Natural killer cell (primary cell): ENCODE measurements around the gene COMMD7. TPM values are rescaled to one million over a fixed set of nuclear protein-coding genes. Genes with fewer than 3 reads are reported as not detected.

Source experiments
- ATAC-seq, 3 donors: fragments of 150-1000 bp in 2 of 3; fragments of 200-7000 bp in 1 of 3; cut with Tn5 transposase; 1 replicate in 1 of 3; 2 replicates in 2 of 3; pipeline ENCODE4 v1.10.0; 2021; ENCODE audit warnings: mild to moderate bottlenecking in 2 of 3, moderate library complexity in 2 of 3
- DNase-seq, 2 donors: peaks; one replicate each; pipeline versions ENCODE4 v3.0.0 to v3.0.0-alpha.2; 2013 to 2021; ENCODE audit warnings: mixed read lengths in 1 of 2
- H3K27ac ChIP-seq: one replicate; pipeline ENCODE4 v1.5.1; 2013; ENCODE audit warnings: mild to moderate bottlenecking, low read length
- H3K27me3 ChIP-seq: one replicate; pipeline ENCODE4 v1.6.1; 2013; ENCODE audit warnings: low read length; ENCODE audit not compliant: control insufficient read depth, insufficient read depth
- H3K36me3 ChIP-seq: one replicate; pipeline ENCODE4 v1.6.1; 2013; ENCODE audit warnings: low read length; ENCODE audit not compliant: control insufficient read depth, insufficient read depth
- H3K4me1 ChIP-seq: one replicate; pipeline ENCODE4 v1.6.1; 2013; ENCODE audit warnings: low read length; ENCODE audit not compliant: control insufficient read depth, insufficient read depth
- H3K4me3 ChIP-seq: one replicate; pipeline ENCODE4 v1.5.1; 2013; ENCODE audit warnings: low read length
- H3K9me3 ChIP-seq: one replicate; pipeline ENCODE4 v1.6.1; 2013; ENCODE audit warnings: low read length; ENCODE audit not compliant: control insufficient read depth, insufficient read depth
- H3K27ac Mint-ChIP-seq, 2 donors: one replicate each; pipeline ENCODE4 v1.8.0; 2022; ENCODE audit warnings: mild to moderate bottlenecking in 2 of 2, mixed read lengths in 2 of 2, moderate library complexity in 1 of 2
- H3K27me3 Mint-ChIP-seq, 2 donors: one replicate each; pipeline ENCODE4 v1.8.0; 2022; ENCODE audit warnings: low read depth in 2 of 2, mixed read lengths in 2 of 2
- H3K36me3 Mint-ChIP-seq: one replicate; pipeline ENCODE4 v1.8.0; 2022; ENCODE audit warnings: mixed read lengths
- H3K4me1 Mint-ChIP-seq, 2 donors: one replicate each; pipeline ENCODE4 v1.8.0; 2022; ENCODE audit warnings: mixed read lengths in 2 of 2
- H3K4me3 Mint-ChIP-seq: one replicate; pipeline ENCODE4 v1.8.0; 2022; ENCODE audit warnings: mild to moderate bottlenecking, moderate library complexity, mixed read lengths
- H3K9me3 Mint-ChIP-seq, 2 donors: one replicate each; pipeline ENCODE4 v1.8.0; 2022; ENCODE audit warnings: mixed read lengths in 2 of 2
- WGBS: methylation state at CpG from one replicate; pipeline ENCODE4 v1.1.7; 2013; ENCODE audit warnings: missing lambda C conversion rate; ENCODE audit not compliant: insufficient coverage; 5-methylcytosine and 5-hydroxymethylcytosine counted together
- intact Hi-C: fragments of 100-400 bp; cut with micrococcal nuclease; formaldehyde crosslinking; loops from one replicate; pipeline ENCODE4 v1.14.2; 2022
- total RNA-seq, 4 donors: library from RNA; stranded (reverse); fragments of 120-200 nt in 1 of 4; gene quantifications; one replicate each; pipeline versions ENCODE4 v1.2.3 to v1.2.4, GENCODE V29; 2013 to 2022
- TF ChIP-seq, protein P1 (sequence below): fragments of 200-600 bp; IDR thresholded peaks from one replicate; pipeline ENCODE4 v1.8.0; 2022; ENCODE audit warnings: antibody characterized with exemption

Gene COMMD7
- total RNA-seq, 3 donors from 2014 or later (not counting 1 experiment from before 2014, with no cell fraction given) = 56.7 to 72.1 (median 68.1) TPM

DNA sequence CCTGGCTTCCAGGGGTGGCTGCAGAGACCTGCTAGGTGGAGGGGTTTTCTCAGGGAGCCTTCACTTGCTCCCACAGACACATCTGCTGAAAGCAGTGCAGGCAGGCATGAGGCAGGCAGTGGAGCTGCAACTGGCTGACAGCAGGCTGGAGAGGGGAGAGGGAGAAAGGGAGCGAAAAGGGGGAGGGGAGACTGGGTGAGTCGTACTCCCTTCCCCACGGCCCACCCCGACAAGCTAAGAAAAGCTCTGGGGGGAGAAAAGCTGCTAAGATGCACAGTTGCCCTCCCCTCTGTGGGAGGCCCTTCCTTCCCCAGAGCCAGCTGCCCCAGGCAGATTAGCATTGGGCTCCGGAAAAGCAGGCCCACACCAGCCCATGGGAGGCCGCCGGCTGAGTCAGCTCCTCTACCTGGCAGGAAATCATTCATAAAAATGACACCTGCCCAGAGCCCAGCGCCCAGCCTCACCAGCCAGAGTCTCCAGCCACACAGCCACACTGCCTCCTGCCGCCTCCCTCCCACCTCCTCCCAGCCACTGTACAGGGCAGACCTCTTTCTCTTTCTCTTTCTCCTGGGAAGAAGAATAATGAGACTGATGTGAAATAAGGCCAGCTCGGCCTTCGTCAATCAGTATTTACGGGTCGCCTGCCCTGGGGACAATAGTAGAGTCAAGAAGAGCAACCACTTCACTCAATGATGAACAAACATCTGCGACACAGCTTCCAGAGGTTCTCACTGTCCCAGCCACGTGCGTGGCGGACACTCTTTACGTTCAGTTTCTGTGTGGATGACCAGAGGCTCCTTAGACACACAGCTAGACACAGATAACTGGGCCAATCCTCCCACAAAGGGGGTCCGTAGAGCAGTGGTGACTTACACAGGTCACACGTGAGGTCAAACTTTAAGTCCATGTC, 61.8 kb downstream of the COMMD7 start:
- WGBS = 30% methylated on average over 20 of the region's 20 CpGs
- intact Hi-C loops = no loop called here
- DNase-seq = peak in 1 of 2 donors; percentile 21
- TF ChIP-seq, protein P1, sequence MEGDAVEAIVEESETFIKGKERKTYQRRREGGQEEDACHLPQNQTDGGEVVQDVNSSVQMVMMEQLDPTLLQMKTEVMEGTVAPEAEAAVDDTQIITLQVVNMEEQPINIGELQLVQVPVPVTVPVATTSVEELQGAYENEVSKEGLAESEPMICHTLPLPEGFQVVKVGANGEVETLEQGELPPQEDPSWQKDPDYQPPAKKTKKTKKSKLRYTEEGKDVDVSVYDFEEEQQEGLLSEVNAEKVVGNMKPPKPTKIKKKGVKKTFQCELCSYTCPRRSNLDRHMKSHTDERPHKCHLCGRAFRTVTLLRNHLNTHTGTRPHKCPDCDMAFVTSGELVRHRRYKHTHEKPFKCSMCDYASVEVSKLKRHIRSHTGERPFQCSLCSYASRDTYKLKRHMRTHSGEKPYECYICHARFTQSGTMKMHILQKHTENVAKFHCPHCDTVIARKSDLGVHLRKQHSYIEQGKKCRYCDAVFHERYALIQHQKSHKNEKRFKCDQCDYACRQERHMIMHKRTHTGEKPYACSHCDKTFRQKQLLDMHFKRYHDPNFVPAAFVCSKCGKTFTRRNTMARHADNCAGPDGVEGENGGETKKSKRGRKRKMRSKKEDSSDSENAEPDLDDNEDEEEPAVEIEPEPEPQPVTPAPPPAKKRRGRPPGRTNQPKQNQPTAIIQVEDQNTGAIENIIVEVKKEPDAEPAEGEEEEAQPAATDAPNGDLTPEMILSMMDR = no peak
- Histone ChIP-seq H3K36me3 (no peaks in the 10 kb centered on the region), H3K27ac (no peak overlapping the region), H3K4me3 (no peak overlapping the region), H3K9me3 (no peaks in the 10 kb centered on the region), H3K4me1 (peaks cover 20% of the 10 kb centered on the region), H3K27me3 (no peaks in the 10 kb centered on the region)
- H3K27me3 Mint-ChIP-seq = no peaks in the 10 kb centered on the region
- H3K27ac Mint-ChIP-seq = peak overlapping the region; percentile 54 to 75
- H3K9me3 Mint-ChIP-seq = no peaks in the 10 kb centered on the region
- peaks cover 15 to 19% of the 10 kb centered on the region in 2 donors for H3K4me1 Mint-ChIP-seq
- peak; percentile 52 to 86 (median 81) for ATAC-seq
- H3K4me3 Mint-ChIP-seq = peak overlapping the region; percentile 53
- no peaks in the 10 kb centered on the region for H3K36me3 Mint-ChIP-seq

DNA sequence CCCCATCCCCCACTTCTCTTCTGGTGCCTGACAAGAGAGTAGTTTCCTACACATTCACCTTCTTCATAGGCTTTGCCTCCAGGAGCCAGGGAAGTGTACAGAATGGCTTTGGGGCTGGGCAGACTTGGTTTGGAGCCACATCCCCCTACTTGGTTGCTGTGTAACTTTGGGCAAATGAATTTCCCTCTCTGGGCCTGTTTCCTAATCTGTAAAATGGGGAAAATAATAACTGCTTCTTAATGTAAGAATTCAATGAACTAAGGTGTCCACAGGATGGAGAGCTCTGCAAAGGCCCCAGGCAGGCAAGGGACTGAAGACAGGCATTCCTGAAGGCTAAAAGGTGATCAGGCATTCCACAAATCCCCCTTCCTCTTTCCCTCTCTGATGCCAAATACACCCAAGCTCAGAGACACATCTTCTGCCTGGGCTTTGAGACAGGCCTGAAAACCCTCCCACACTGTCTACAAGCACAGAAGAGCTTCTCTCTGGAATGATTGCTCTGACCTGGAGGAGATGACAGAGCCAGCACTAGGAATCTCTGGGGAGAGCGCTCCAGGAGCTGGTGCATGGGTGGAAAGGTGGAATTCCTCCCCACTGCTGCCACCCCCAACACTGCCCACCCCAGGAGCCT, 62.6 kb downstream of the COMMD7 start:
- DNase-seq (no peak), ATAC-seq (peak in 1 of 3 donors; percentile 5)
- Mint-ChIP-seq H3K4me3 (no peak overlapping the region), H3K4me1 (peaks cover 15 to 19% of the 10 kb centered on the region in 2 donors), H3K27me3 (no peaks in the 10 kb centered on the region), H3K9me3 (no peaks in the 10 kb centered on the region), H3K36me3 (no peaks in the 10 kb centered on the region), H3K27ac (peak overlapping the region; percentile 23 to 75)
- peaks cover 20% of the 10 kb centered on the region for H3K4me1 ChIP-seq
- no peaks in the 10 kb centered on the region for H3K36me3 ChIP-seq
- H3K4me3 ChIP-seq = no peak overlapping the region
- intact Hi-C loops = no loop called here
- TF ChIP-seq, protein P1 = no peak
- H3K27me3 ChIP-seq = no peaks in the 10 kb centered on the region
- H3K27ac ChIP-seq = no peak overlapping the region
- H3K9me3 ChIP-seq = no peaks in the 10 kb centered on the region
- no CpG with 5 or more reads among the region's 1 CpG for WGBS

DNA sequence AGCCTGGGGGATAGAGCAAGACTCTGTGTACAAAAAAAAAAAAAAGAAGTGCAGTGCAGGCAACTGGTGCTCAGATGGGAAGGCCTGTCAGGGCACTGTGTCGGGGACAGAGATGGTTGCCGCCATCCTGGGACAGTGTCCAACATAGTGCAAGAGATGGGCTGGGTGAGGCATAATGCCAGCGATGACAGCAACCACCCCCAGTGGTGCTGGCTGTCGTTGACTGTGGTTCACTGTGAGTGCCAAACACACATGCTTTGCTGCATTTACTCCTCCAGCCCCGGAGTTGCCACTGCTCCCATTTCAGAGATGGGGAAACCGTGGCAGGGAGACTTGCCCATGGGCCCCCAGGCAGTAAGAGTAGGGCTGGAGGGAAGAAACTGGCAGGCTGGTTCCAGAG, 64.3 kb downstream of the COMMD7 start:
- intact Hi-C loops = no loop called here
- no peak for ATAC-seq
- TF ChIP-seq, protein P1 = no peak
- Histone ChIP-seq H3K36me3 (no peaks in the 10 kb centered on the region), H3K9me3 (no peaks in the 10 kb centered on the region), H3K27me3 (no peaks in the 10 kb centered on the region), H3K27ac (no peak overlapping the region), H3K4me3 (no peak overlapping the region), H3K4me1 (peaks cover 24% of the 10 kb centered on the region)
- Mint-ChIP-seq H3K27ac (no peak overlapping the region), H3K9me3 (no peaks in the 10 kb centered on the region), H3K4me1 (peaks cover 15 to 31% of the 10 kb centered on the region in 2 donors), H3K27me3 (no peaks in the 10 kb centered on the region), H3K4me3 (no peak overlapping the region), H3K36me3 (no peaks in the 10 kb centered on the region)
- DNase-seq = no peak
- 88% methylated on average over 6 of the region's 6 CpGs for WGBS
